ENCODE data around the gene OLA1. TPM values are rescaled to one million over a fixed set of nuclear protein-coding genes. Genes with fewer than 3 reads are reported as not detected.

OLA1 gene
- total RNA-seq, 4 donors from 2014 or later: 75.4 to 111 (median 92.8) TPM

- TF ChIP-seq POLR2A (IDR thresholded peaks at IDR 0.05) (no peak), CTCF (IDR thresholded peaks at IDR 0.05 in 4 of 5, conservative IDR thresholded peaks at IDR 0.05 in 1 of 5) (no peak)
- in situ Hi-C loops (cut with MboI; ENCODE audit: low sequenced_read_pairs in 4 of 4) (no loop called here), intact Hi-C loops (cut with DNase I; ENCODE audit: low total_unique reads) (loop anchor here (10.0 kb wide), 1 partner anchor 1915 kb away; no protein-coding TSS in a partner anchor)
- Histone ChIP-seq H3K36me3 (no peaks in the 10 kb centered on the region), H3K27me3 (no peaks in the 10 kb centered on the region), H3K9me3 (no peaks in the 10 kb centered on the region), H3K27ac (no peak overlapping the region), H3K4me1 (no peaks in the 10 kb centered on the region), H3K4me3 (no peak overlapping the region)
- DNase-seq (no peak), ATAC-seq (no peak)
Observed at GRCh38 chr2:174259981-174260380, 11.6 kb upstream of the OLA1 start.

- TF ChIP-seq CTCF (IDR thresholded peaks at IDR 0.05 in 4 of 5, conservative IDR thresholded peaks at IDR 0.05 in 1 of 5) (no peak), POLR2A (IDR thresholded peaks at IDR 0.05) (no peak)
- Histone ChIP-seq H3K9me3 (no peaks in the 10 kb centered on the region), H3K27me3 (no peaks in the 10 kb centered on the region), H3K36me3 (no peaks in the 10 kb centered on the region), H3K27ac (no peak overlapping the region), H3K4me3 (no peak overlapping the region), H3K4me1 (no peaks in the 10 kb centered on the region)
- ATAC-seq (no peak), DNase-seq (no peak)
- in situ Hi-C loops (cut with MboI; ENCODE audit: low sequenced_read_pairs in 4 of 4): no loop called here
- intact Hi-C loops (cut with DNase I; ENCODE audit: low total_unique reads): loop anchor here (10.0 kb wide), 1 partner anchor 1909 kb away; no protein-coding TSS in a partner anchor
Observed at GRCh38 chr2:174254267-174254666, 5.9 kb upstream of the OLA1 start.

- TF ChIP-seq POLR2A (IDR thresholded peaks at IDR 0.05) (no peak), CTCF (IDR thresholded peaks at IDR 0.05 in 4 of 5, conservative IDR thresholded peaks at IDR 0.05 in 1 of 5) (no peak)
- Histone ChIP-seq H3K27me3 (no peaks in the 10 kb centered on the region), H3K36me3 (no peaks in the 10 kb centered on the region), H3K27ac (peak overlapping the region; percentile 85 to 94 (median 90)), H3K4me3 (peak overlapping the region; percentile 68 to 88 (median 79)), H3K4me1 (peaks cover 5 to 14% of the 10 kb centered on the region in 2 donors), H3K9me3 (no peaks in the 10 kb centered on the region)
- no peak for DNase-seq
- intact Hi-C loops (cut with DNase I; ENCODE audit: low total_unique reads): loop anchor here (5.0 to 10.0 kb wide), 3 partner anchors 88 to 314 kb away; partner anchors contain the start of gene SCRN3
- peak in 1 of 2 donors; percentile 1 for ATAC-seq
- in situ Hi-C loops (cut with MboI; ENCODE audit: low sequenced_read_pairs in 4 of 4): no loop called here
Observed at GRCh38 chr2:174248998-174249592, 763 bp upstream of the OLA1 start.

- Histone ChIP-seq H3K4me3 (peak overlapping the region; percentile 68 to 88 (median 79)), H3K27ac (peak overlapping the region; percentile 85 to 94 (median 90)), H3K9me3 (no peaks in the 10 kb centered on the region), H3K36me3 (no peaks in the 10 kb centered on the region), H3K27me3 (no peaks in the 10 kb centered on the region), H3K4me1 (peaks cover 5 to 14% of the 10 kb centered on the region in 2 donors)
- ATAC-seq (peak; percentile 21 to 36), DNase-seq (no peak)
- TF ChIP-seq CTCF (IDR thresholded peaks at IDR 0.05 in 4 of 5, conservative IDR thresholded peaks at IDR 0.05 in 1 of 5) (no peak), POLR2A (IDR thresholded peaks at IDR 0.05) (no peak)
- intact Hi-C loops (cut with DNase I; ENCODE audit: low total_unique reads) (loop anchor here (5.0 to 10.0 kb wide), 3 partner anchors 90 to 313 kb away; partner anchors contain the start of gene SCRN3), in situ Hi-C loops (cut with MboI; ENCODE audit: low sequenced_read_pairs in 4 of 4) (no loop called here)
Observed at GRCh38 chr2:174247474-174248186, 702 bp downstream of the OLA1 start.
